Osteocyte (in vitro differentiated cells): ENCODE results near the gene ECEL1. TPM values are rescaled to one million over a fixed set of nuclear protein-coding genes. Genes with fewer than 3 reads are reported as not detected.

ENCODE experiments used
- DNase-seq: peaks from one replicate; pipeline ENCODE4 v3.0.0; 2021; ENCODE audit warnings: mixed read lengths; ENCODE audit not compliant: unreplicated experiment; ENCODE audit errors: extremely low spot score
- H3K27ac Mint-ChIP-seq: one replicate; pipeline ENCODE4 v1.8.0; 2021; ENCODE audit warnings: mild to moderate bottlenecking, mixed read lengths; ENCODE audit not compliant: unreplicated experiment
- H3K27me3 Mint-ChIP-seq: one replicate; pipeline ENCODE4 v1.8.0; 2021; ENCODE audit warnings: mixed read lengths; ENCODE audit not compliant: unreplicated experiment
- H3K36me3 Mint-ChIP-seq: one replicate; pipeline ENCODE4 v1.8.0; 2021; ENCODE audit warnings: mixed read lengths; ENCODE audit not compliant: unreplicated experiment
- H3K4me1 Mint-ChIP-seq: one replicate; pipeline ENCODE4 v1.8.0; 2021; ENCODE audit warnings: mixed read lengths; ENCODE audit not compliant: unreplicated experiment
- H3K4me3 Mint-ChIP-seq: one replicate; pipeline ENCODE4 v1.8.0; 2021; ENCODE audit warnings: mild to moderate bottlenecking, moderate library complexity, mixed read lengths; ENCODE audit not compliant: unreplicated experiment
- H3K9me3 Mint-ChIP-seq: one replicate; pipeline ENCODE4 v1.8.0; 2021; ENCODE audit warnings: mixed read lengths; ENCODE audit not compliant: unreplicated experiment
- total RNA-seq: library from RNA; stranded (reverse); gene quantifications from 2 replicates; pipeline ENCODE4 v1.2.1, GENCODE V29; 2021
- TF ChIP-seq, protein P1 (sequence below): fragments of 200-600 bp; sonication (generic); IDR thresholded peaks from 2 replicates; pipeline ENCODE4 v1.5.0; 2021; ENCODE audit warnings: antibody characterized with exemption, mild to moderate bottlenecking, moderate library complexity

ECEL1 gene
- total RNA-seq, 1 donor from 2014 or later = 0.13 TPM

DNA sequence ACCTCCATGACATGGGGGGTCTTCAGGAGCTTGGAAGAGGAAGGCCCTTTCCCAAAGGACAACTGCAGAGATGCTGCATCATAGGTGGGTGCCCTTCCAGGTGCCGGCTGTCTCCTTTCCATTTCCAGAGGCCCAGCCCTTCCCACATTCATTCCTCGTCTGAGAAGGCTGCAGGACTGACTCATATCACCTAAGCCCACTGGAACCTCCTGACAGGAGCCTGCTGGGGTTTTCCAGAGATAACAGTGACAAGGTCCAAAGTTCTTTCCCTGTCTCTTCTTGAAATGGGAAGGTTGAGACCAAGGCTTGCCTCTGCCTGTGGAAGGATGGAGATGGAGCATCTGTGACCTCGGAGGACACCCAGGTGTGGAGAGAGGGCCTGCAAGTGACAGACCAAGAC is 28.9 kb upstream of the ECEL1 start:
- Mint-ChIP-seq H3K27me3 (peaks cover 55% of the 10 kb centered on the region), H3K4me3 (no peak overlapping the region), H3K9me3 (no peaks in the 10 kb centered on the region), H3K36me3 (peaks cover 2% of the 10 kb centered on the region), H3K27ac (no peak overlapping the region), H3K4me1 (no peaks in the 10 kb centered on the region)
- no peak for DNase-seq
- TF ChIP-seq, protein P1, sequence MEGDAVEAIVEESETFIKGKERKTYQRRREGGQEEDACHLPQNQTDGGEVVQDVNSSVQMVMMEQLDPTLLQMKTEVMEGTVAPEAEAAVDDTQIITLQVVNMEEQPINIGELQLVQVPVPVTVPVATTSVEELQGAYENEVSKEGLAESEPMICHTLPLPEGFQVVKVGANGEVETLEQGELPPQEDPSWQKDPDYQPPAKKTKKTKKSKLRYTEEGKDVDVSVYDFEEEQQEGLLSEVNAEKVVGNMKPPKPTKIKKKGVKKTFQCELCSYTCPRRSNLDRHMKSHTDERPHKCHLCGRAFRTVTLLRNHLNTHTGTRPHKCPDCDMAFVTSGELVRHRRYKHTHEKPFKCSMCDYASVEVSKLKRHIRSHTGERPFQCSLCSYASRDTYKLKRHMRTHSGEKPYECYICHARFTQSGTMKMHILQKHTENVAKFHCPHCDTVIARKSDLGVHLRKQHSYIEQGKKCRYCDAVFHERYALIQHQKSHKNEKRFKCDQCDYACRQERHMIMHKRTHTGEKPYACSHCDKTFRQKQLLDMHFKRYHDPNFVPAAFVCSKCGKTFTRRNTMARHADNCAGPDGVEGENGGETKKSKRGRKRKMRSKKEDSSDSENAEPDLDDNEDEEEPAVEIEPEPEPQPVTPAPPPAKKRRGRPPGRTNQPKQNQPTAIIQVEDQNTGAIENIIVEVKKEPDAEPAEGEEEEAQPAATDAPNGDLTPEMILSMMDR = no peak

DNA sequence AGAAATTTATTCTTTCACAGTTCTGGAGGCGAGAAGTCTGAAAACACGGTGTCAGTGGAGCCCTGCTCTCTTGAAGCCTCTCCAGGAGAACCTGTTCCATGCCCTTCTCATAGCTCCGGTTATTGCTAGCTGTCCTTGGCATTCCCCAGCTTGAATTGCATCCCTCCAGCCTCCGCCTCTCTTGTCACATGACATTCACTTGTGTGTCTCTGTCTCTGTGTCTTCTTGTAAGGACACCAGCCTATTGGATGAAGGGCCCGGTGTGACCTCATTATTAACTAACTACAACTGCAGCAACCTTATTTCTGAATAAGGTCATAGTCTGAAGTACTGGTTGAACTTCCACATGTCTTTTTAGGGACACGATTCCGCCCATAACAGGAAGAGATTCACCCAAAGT is 28.0 kb upstream of the ECEL1 start:
- no peaks in the 10 kb centered on the region for H3K4me1 Mint-ChIP-seq
- H3K27ac Mint-ChIP-seq = no peak overlapping the region
- H3K36me3 Mint-ChIP-seq = peaks cover 2% of the 10 kb centered on the region
- H3K4me3 Mint-ChIP-seq = no peak overlapping the region
- H3K27me3 Mint-ChIP-seq = peaks cover 52% of the 10 kb centered on the region
- no peaks in the 10 kb centered on the region for H3K9me3 Mint-ChIP-seq
- no peak for DNase-seq
- TF ChIP-seq, protein P1 = no peak

DNA sequence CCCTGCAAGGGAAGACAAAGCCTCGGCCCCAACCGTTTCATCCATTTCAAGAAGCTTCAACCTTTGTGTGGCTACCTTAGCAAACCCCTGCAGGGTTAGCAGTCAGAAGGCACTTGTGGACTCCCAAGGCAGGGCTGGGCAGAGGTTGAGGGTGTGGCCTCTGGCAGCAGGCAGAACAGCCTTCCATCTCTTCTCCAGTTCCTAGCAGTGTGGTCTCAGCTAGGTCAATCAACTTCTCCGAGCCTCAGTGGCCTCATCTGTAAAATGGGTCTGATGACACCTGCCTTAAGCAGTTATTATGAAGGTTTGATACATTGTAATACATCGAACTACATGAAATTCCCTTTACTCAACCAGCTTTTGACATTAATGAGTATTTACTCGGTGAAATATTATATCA is 25.7 kb upstream of the ECEL1 start:
- no peak for DNase-seq
- no peaks in the 10 kb centered on the region for H3K4me1 Mint-ChIP-seq
- peaks cover 49% of the 10 kb centered on the region for H3K27me3 Mint-ChIP-seq
- no peak overlapping the region for H3K4me3 Mint-ChIP-seq
- H3K36me3 Mint-ChIP-seq = peaks cover 2% of the 10 kb centered on the region
- no peaks in the 10 kb centered on the region for H3K9me3 Mint-ChIP-seq
- TF ChIP-seq, protein P1 = no peak
- H3K27ac Mint-ChIP-seq = no peak overlapping the region

DNA sequence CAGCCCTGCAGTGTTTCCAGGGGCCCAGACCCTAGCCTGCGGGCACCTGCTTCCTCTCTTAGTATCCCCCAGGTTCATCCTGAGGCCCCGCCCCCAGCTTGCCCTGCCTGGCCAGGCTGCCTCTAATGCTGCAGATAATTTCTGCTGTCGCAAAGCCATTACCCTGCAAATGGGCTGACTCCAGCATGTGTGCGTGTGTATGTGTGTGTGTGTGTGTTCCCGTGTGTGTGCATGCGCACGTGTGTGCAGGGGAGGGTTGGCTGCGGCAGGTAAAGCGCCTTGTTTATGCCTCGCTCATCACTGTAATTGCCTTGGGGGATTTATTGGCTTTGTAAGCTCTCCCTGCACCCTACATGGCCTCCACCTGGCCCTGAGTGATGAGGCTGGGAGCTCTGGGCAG is 25.0 kb upstream of the ECEL1 start:
- Mint-ChIP-seq H3K9me3 (no peaks in the 10 kb centered on the region), H3K27ac (no peak overlapping the region), H3K4me1 (no peaks in the 10 kb centered on the region), H3K36me3 (peaks cover 2% of the 10 kb centered on the region), H3K27me3 (peaks cover 47% of the 10 kb centered on the region), H3K4me3 (no peak overlapping the region)
- no peak for DNase-seq
- TF ChIP-seq, protein P1 = no peak

DNA sequence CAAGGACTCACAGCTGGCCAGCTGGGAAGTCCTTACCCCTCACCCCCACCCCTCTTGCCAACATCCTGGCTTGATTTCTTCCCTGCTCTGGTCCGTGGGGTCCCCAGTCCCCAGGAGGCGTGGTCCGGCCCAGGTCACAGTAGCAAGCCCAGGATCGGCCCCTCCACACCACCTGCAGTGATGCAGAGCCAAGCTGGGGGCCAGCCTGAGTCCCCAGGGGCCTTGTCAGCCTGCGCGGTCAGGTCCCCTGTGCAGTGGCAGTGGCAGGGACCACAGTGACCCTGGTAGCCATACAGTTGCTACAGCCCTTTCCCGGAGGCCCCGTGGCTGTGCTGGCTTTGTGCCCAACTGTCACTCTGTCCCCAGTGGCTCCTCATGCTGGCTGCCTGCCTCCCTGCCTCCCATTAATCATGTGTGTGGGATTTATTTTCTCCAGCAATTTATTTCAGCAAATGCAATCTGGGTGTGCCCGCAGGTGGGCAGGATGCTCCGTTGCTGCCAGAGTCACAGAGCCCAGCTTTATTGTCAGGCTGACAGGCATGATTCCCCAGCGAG is 23.8 kb upstream of the ECEL1 start:
- Mint-ChIP-seq H3K4me3 (no peak overlapping the region), H3K27me3 (peaks cover 50% of the 10 kb centered on the region), H3K36me3 (peaks cover 2% of the 10 kb centered on the region), H3K4me1 (no peaks in the 10 kb centered on the region), H3K9me3 (no peaks in the 10 kb centered on the region), H3K27ac (no peak overlapping the region)
- TF ChIP-seq, protein P1 = no peak
- no peak for DNase-seq
